GM23338 (cell line): ENCODE results near the gene PGAM1. TPM values are rescaled to one million over a fixed set of nuclear protein-coding genes. Genes with fewer than 3 reads are reported as not detected.

Experiments used
- ATAC-seq: fragments of 200-7000 bp; cut with Tn5 transposase; 3 replicates; pipeline ENCODE4 v1.9.1; 2020
- DNase-seq: peaks from one replicate; pipeline ENCODE4 v3.0.0-alpha.2; 2015; ENCODE audit warnings: low spot score
- H2AFZ ChIP-seq: fragments of 200-600 bp; sonication (generic); 2 replicates; pipeline ENCODE4 v1.8.0; 2016; ENCODE audit warnings: antibody characterized with exemption, mild to moderate bottlenecking, moderate library complexity
- H3F3A ChIP-seq: fragments of 200-600 bp; sonication (generic); replicated peaks from 2 replicates; pipeline ENCODE4 v1.8.0; 2017; ENCODE audit warnings: antibody characterized with exemption, mixed run types, low read depth
- H3K27ac ChIP-seq: fragments of 200-600 bp; sonication (generic); 2 replicates; pipeline ENCODE4 v1.6.1; 2016; ENCODE audit warnings: low read depth
- H3K27me3 ChIP-seq: fragments of 200-600 bp; sonication (generic); 2 replicates; pipeline ENCODE4 v1.8.0; 2016; ENCODE audit warnings: mild to moderate bottlenecking, mixed run types, moderate library complexity; ENCODE audit not compliant: insufficient read depth
- H3K36me3 ChIP-seq: fragments of 200-600 bp; sonication (generic); 2 replicates; pipeline ENCODE4 v1.8.0; 2016; ENCODE audit warnings: mild to moderate bottlenecking; ENCODE audit not compliant: insufficient read depth
- H3K4me1 ChIP-seq: fragments of 200-600 bp; sonication (generic); 2 replicates; pipeline ENCODE4 v1.8.0; 2016; ENCODE audit warnings: mild to moderate bottlenecking, moderate library complexity; ENCODE audit not compliant: insufficient read depth
- H3K4me2 ChIP-seq: fragments of 200-600 bp; sonication (generic); 2 replicates; pipeline ENCODE4 v1.7.1; 2017; ENCODE audit warnings: mixed run types
- H3K4me3 ChIP-seq: fragments of 200-600 bp; sonication (generic); 2 replicates; pipeline ENCODE4 v1.6.1; 2016; ENCODE audit warnings: mixed run types
- H3K79me2 ChIP-seq: fragments of 200-600 bp; sonication (generic); replicated peaks from 2 replicates; pipeline ENCODE4 v1.8.0; 2017; ENCODE audit warnings: mild to moderate bottlenecking; ENCODE audit not compliant: insufficient read depth
- H3K9me2 ChIP-seq: fragments of 200-600 bp; sonication (generic); 2 replicates; pipeline ENCODE4 v1.8.0; 2017; ENCODE audit not compliant: insufficient read depth
- H4K20me1 ChIP-seq: fragments of 200-600 bp; sonication (generic); replicated peaks from 2 replicates; pipeline ENCODE4 v1.8.0; 2017; ENCODE audit warnings: mild to moderate bottlenecking; ENCODE audit not compliant: insufficient read depth
- H3K27ac Mint-ChIP-seq: 2 replicates; pipeline ENCODE4 v1.8.0; 2020; ENCODE audit warnings: inconsistent platforms, mild to moderate bottlenecking, moderate library complexity, mixed read lengths
- H3K27me3 Mint-ChIP-seq: 3 replicates; pipeline ENCODE4 v1.8.0; 2022; ENCODE audit warnings: low read depth, mild to moderate bottlenecking, moderate library complexity, mixed read lengths, inconsistent platforms; ENCODE audit not compliant: insufficient read depth, poor library complexity
- H3K36me3 Mint-ChIP-seq: 3 replicates; pipeline ENCODE4 v1.8.0; 2021; ENCODE audit warnings: low read depth, mild to moderate bottlenecking, inconsistent platforms, moderate library complexity, mixed read lengths
- H3K4me1 Mint-ChIP-seq: 3 replicates; pipeline ENCODE4 v1.8.0; 2020; ENCODE audit warnings: mild to moderate bottlenecking, inconsistent platforms, mixed read lengths
- H3K4me3 Mint-ChIP-seq: 3 replicates; pipeline ENCODE4 v1.8.0; 2021; ENCODE audit warnings: moderate library complexity, mild to moderate bottlenecking, inconsistent platforms, mixed read lengths
- H3K9me3 Mint-ChIP-seq: 3 replicates; pipeline ENCODE4 v1.8.0; 2020; ENCODE audit warnings: moderate library complexity, mild to moderate bottlenecking, inconsistent platforms, mixed read lengths
- CREB1 ChIP-seq: fragments of 250-450 bp; sonication (Bioruptor Pico); IDR thresholded peaks from 2 replicates; pipeline ENCODE4 v1.5.0; 2020; ENCODE audit warnings: low read depth, mild to moderate bottlenecking, moderate library complexity
- ETS1 ChIP-seq: IDR thresholded peaks from 2 replicates; pipeline ENCODE4 v1.6.1; 2016; ENCODE audit warnings: antibody characterized with exemption
- EZH2 ChIP-seq: fragments of 200-600 bp; sonication (generic); IDR thresholded peaks from one replicate; pipeline ENCODE4 v1.8.0; 2017; ENCODE audit warnings: antibody characterized with exemption, mild to moderate bottlenecking, low read depth; ENCODE audit not compliant: unreplicated experiment
- JUNB ChIP-seq: IDR thresholded peaks from one replicate; pipeline ENCODE4 v1.6.1; 2016; ENCODE audit warnings: antibody characterized with exemption; ENCODE audit not compliant: unreplicated experiment
- NANOG ChIP-seq: IDR thresholded peaks from 2 replicates; pipeline ENCODE4 v1.6.1; 2016; ENCODE audit warnings: antibody characterized with exemption, borderline replicate concordance
- POLR2AphosphoS5 ChIP-seq: IDR thresholded peaks from 2 replicates; pipeline ENCODE4 v1.6.1; 2016; ENCODE audit warnings: antibody characterized with exemption, low read depth
- ZNF114 ChIP-seq: fragments of 250-450 bp; sonication (Bioruptor Pico); IDR thresholded peaks from 2 replicates; pipeline ENCODE4 v1.5.0; 2020; ENCODE audit warnings: mild to moderate bottlenecking, moderate library complexity
- ZNF331 ChIP-seq: fragments of 250-450 bp; sonication (Bioruptor Pico); IDR thresholded peaks from 2 replicates; pipeline ENCODE4 v1.5.0; 2020; ENCODE audit warnings: low read depth, mild to moderate bottlenecking, moderate library complexity
- polyA plus RNA-seq: library from polyadenylated mRNA; unstranded; fragments of >200 nt; fragmentation: Nextera tagmentation; extraction: Ambion mirVana; gene quantifications from 2 replicates; pipeline ENCODE4 v1.2.1, GENCODE V29; 2016
- total RNA-seq: library from RNA; depleted of rRNA; stranded (reverse); fragments of >200 nt; shearing (Covaris generic); gene quantifications from 2 replicates; pipeline ENCODE4 v1.2.3, GENCODE V29; 2014
- TF ChIP-seq, protein P1 (sequence below): IDR thresholded peaks from one replicate; pipeline ENCODE4 v1.6.1; 2018; ENCODE audit warnings: antibody characterized with exemption; ENCODE audit not compliant: unreplicated experiment

Gene PGAM1
- total and polyA plus RNA-seq, 2 experiments from 2014 or later = 497 to 930 TPM

DNA sequence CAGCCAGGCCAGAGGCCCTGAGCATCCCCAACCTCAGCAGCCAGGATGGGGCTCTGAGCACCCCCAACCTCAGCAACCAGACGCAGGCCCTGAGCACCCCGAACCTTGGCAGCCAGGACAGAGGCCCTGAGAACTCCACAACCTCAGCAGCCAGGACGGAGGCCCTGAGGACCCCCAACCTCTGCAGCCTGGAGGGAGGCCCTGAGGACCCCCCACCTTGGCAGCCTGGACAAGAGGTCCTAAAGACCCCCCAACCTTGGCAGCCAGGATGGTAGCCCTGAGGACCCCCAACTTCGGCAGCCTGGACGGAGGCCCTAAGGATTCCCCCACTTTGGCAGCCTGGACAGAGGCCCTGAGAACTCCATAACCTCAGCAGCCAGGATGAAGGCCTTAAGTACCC is 41.8 kb upstream of the PGAM1 start:
- no peaks in the 10 kb centered on the region for H3K4me1 ChIP-seq
- no peaks in the 10 kb centered on the region for H3K9me3 Mint-ChIP-seq
- no peak overlapping the region for H3K4me2 ChIP-seq
- no peak overlapping the region for H3K4me3 ChIP-seq
- H3K27me3 Mint-ChIP-seq = peaks cover 2% of the 10 kb centered on the region
- peaks cover 68% of the 10 kb centered on the region for H3K36me3 Mint-ChIP-seq
- H3K36me3 ChIP-seq = peaks cover 20% of the 10 kb centered on the region
- H4K20me1 ChIP-seq = no peaks in the 10 kb centered on the region
- H3F3A ChIP-seq = 0 out of 2 replicates have a peak, but pooled peaks cover 5% of the 10 kb centered on the region
- no peak overlapping the region for H2AFZ ChIP-seq
- H3K9me2 ChIP-seq = no peaks in the 10 kb centered on the region
- no peaks in the 10 kb centered on the region for H3K4me1 Mint-ChIP-seq
- H3K27ac ChIP-seq = no peak overlapping the region
- no peak overlapping the region for H3K27ac Mint-ChIP-seq
- no peak overlapping the region for H3K4me3 Mint-ChIP-seq
- ATAC-seq (no peak), DNase-seq (no peak)
- no peak for TF ChIP-seq POLR2AphosphoS5
- TF ChIP-seq, protein P1, sequence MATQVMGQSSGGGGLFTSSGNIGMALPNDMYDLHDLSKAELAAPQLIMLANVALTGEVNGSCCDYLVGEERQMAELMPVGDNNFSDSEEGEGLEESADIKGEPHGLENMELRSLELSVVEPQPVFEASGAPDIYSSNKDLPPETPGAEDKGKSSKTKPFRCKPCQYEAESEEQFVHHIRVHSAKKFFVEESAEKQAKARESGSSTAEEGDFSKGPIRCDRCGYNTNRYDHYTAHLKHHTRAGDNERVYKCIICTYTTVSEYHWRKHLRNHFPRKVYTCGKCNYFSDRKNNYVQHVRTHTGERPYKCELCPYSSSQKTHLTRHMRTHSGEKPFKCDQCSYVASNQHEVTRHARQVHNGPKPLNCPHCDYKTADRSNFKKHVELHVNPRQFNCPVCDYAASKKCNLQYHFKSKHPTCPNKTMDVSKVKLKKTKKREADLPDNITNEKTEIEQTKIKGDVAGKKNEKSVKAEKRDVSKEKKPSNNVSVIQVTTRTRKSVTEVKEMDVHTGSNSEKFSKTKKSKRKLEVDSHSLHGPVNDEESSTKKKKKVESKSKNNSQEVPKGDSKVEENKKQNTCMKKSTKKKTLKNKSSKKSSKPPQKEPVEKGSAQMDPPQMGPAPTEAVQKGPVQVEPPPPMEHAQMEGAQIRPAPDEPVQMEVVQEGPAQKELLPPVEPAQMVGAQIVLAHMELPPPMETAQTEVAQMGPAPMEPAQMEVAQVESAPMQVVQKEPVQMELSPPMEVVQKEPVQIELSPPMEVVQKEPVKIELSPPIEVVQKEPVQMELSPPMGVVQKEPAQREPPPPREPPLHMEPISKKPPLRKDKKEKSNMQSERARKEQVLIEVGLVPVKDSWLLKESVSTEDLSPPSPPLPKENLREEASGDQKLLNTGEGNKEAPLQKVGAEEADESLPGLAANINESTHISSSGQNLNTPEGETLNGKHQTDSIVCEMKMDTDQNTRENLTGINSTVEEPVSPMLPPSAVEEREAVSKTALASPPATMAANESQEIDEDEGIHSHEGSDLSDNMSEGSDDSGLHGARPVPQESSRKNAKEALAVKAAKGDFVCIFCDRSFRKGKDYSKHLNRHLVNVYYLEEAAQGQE = no peak
- TF ChIP-seq ZNF331 (CRISPR knock-in tag) = no peak
- TF ChIP-seq ZNF114 = no peak
- no peak for TF ChIP-seq CREB1 (CRISPR knock-in tag)
- no peaks in the 10 kb centered on the region for H3K27me3 ChIP-seq
- no peaks in the 10 kb centered on the region for H3K79me2 ChIP-seq

DNA sequence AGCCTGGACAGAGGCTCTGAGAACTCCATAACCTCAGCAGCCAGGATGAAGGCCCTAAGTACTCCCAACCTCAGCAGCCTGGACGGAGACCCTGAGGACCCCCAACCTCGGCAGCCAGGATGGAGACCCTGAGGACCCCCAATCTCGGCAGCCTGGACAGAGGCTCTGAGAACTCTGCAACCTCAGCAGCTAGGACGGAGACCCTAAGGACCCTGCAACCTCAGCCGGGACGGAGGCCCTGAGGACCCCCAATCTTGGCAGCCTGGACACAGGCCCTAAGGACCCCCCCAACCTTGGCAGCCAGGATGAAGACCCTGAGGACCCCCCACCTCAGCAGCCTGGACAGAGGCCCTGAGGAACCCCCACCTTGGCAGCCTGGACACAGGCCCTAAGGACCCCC is 41.4 kb upstream of the PGAM1 start:
- Mint-ChIP-seq H3K9me3 (no peaks in the 10 kb centered on the region), H3K36me3 (peaks cover 67% of the 10 kb centered on the region), H3K27ac (no peak overlapping the region), H3K4me3 (no peak overlapping the region), H3K4me1 (no peaks in the 10 kb centered on the region), H3K27me3 (peaks cover 2% of the 10 kb centered on the region)
- TF ChIP-seq, protein P1 = no peak
- TF ChIP-seq EZH2 (no peak), ZNF114 (no peak), JUNB (no peak), ETS1 (no peak), NANOG (no peak)
- H3K27ac ChIP-seq = no peak overlapping the region
- no peak overlapping the region for H3K4me3 ChIP-seq
- no peaks in the 10 kb centered on the region for H3K4me1 ChIP-seq
- no peaks in the 10 kb centered on the region for H3K27me3 ChIP-seq
- H3F3A ChIP-seq = 0 out of 2 replicates have a peak, but pooled peaks cover 5% of the 10 kb centered on the region
- H3K79me2 ChIP-seq = no peaks in the 10 kb centered on the region
- no peak for DNase-seq
- no peak overlapping the region for H3K4me2 ChIP-seq
- no peaks in the 10 kb centered on the region for H4K20me1 ChIP-seq
- no peak for ATAC-seq
- H3K9me2 ChIP-seq = no peaks in the 10 kb centered on the region
- peaks cover 20% of the 10 kb centered on the region for H3K36me3 ChIP-seq
- H2AFZ ChIP-seq = no peak overlapping the region
